Keratinocyte (primary cell): ENCODE measurements around the gene SBSN.

ENCODE experiments used
- CTCF ChIP-seq, 3 experiments: IDR thresholded peaks in 1 of 3; conservative IDR thresholded peaks in 1 of 3; optimal IDR thresholded peaks in 1 of 3; 2 replicates in 2 of 3; 3 replicates in 1 of 3; pipeline versions ENCODE3 to v1.5.1; 2011; ENCODE audit warnings: low read length in 3 of 3, mild to moderate bottlenecking in 3 of 3, moderate library complexity in 2 of 3, control low read depth in 1 of 3, inconsistent platforms in 1 of 3; ENCODE audit not compliant: insufficient read depth in 2 of 3; ENCODE audit errors: extremely low read depth in 1 of 3
- EZH2 ChIP-seq: IDR thresholded peaks from one replicate; pipeline ENCODE4 v1.6.1; 2012; ENCODE audit warnings: inconsistent platforms, mild to moderate bottlenecking, low read length, moderate library complexity

- no peak for TF ChIP-seq CTCF (optimal IDR thresholded peaks at IDR 0.05 in 1 of 3, IDR thresholded peaks at IDR 0.05 in 1 of 3, conservative IDR thresholded peaks at IDR 0.05 in 1 of 3; ENCODE audit: extremely low read depth in 1 of 3, insufficient read depth in 2 of 3, low read length in 3 of 3)
- TF ChIP-seq EZH2: no peak
These were observed 15.1 kb downstream of the SBSN start for GRCh38 chr19:35512831-35513627.
